Measurements from ENCODE around the gene BCAS3.

DNA sequence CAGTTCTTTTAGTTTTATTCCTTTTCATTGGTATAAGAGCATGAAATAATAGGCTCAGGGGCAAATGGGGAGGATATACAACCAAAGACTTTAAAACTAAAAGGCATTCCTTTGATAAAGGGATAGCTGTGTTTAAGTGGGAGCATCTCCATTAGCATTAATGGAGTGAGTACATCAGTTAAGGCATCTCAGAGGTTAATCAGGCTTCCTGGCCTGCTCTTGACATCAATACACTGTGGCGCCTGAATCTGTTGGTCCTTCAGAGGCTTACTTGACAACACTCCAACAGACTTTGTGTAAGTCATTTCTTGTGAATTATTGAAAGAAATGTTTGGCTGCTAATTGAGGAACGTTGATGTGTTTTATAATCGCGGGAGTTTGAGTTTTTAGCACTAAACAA is 230.7 kb downstream of the BCAS3 start:
- TF ChIP-seq, protein P1, sequence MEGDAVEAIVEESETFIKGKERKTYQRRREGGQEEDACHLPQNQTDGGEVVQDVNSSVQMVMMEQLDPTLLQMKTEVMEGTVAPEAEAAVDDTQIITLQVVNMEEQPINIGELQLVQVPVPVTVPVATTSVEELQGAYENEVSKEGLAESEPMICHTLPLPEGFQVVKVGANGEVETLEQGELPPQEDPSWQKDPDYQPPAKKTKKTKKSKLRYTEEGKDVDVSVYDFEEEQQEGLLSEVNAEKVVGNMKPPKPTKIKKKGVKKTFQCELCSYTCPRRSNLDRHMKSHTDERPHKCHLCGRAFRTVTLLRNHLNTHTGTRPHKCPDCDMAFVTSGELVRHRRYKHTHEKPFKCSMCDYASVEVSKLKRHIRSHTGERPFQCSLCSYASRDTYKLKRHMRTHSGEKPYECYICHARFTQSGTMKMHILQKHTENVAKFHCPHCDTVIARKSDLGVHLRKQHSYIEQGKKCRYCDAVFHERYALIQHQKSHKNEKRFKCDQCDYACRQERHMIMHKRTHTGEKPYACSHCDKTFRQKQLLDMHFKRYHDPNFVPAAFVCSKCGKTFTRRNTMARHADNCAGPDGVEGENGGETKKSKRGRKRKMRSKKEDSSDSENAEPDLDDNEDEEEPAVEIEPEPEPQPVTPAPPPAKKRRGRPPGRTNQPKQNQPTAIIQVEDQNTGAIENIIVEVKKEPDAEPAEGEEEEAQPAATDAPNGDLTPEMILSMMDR (IDR thresholded peaks at IDR 0.05) = no peak
- no peak for TF ChIP-seq POLR2A (IDR thresholded peaks at IDR 0.05)
